ENCODE results near the gene MAD1L1.
"Not testable (repeated sequence)": the region's sequence is repeated elsewhere in the genome, so short reads cannot be mapped to it uniquely, and the experiment has no call there.

GRCh38 chr7:2036201-2036600, 196.5 kb downstream of the MAD1L1 start:
- TF ChIP-seq CTCF (conservative IDR thresholded peaks at IDR 0.05; ENCODE audit: low read depth, low read length); EZH2 (IDR thresholded peaks at IDR 0.05; ENCODE audit: borderline replicate concordance, low read depth, low read length, poor library complexity, severe bottlenecking): not testable (repeated sequence)
